ENCODE measurements around the gene ZNF814.

The ZNF814 gene

GRCh38 chr19:57914531-57914930 lies 25.7 kb upstream of the ZNF814 start:
- Histone ChIP-seq H3K27ac (ENCODE audit: extremely low read depth, low read depth, low read length) (no peak overlapping the region), H3K36me3 (ENCODE audit: control insufficient read depth in 2 of 2, insufficient read depth in 1 of 2, low read length in 2 of 2) (peaks cover 23 to 49% of the 10 kb centered on the region in 2 experiments; a peak in 2 of 3 replicates), H3K9me3 (ENCODE audit: control insufficient read depth, insufficient read depth, low read depth, low read length) (no peaks in the 10 kb centered on the region; the same call in none of the 2 replicates), H3K4me1 (ENCODE audit: control insufficient read depth, insufficient read depth, low read length) (no peaks in the 10 kb centered on the region; the same call in 1 of the 2 replicates), H3K4me3 (ENCODE audit: low read depth, low read length) (no peak overlapping the region)
- CTCF ChIA-PET, result interaction anchor here (0.6 kb wide), 1 partner anchor 525 kb away, joined by 3 read pairs; the partner anchor contains the start of gene ZNF548
- TF ChIP-seq PATZ1 (tag by site-specific recombination; IDR thresholded peaks at IDR 0.05) (no peak), ZNF133 (tag by site-specific recombination; IDR thresholded peaks at IDR 0.05) (no peak), ZNF621 (tag by site-specific recombination; IDR thresholded peaks at IDR 0.05) (no peak), ZBTB11 (tag by site-specific recombination; conservative IDR thresholded peaks at IDR 0.05; ENCODE audit: low read depth) (no peak), ZNF707 (tag by site-specific recombination; IDR thresholded peaks at IDR 0.05) (no peak)
- TF ChIP-seq, protein P1, sequence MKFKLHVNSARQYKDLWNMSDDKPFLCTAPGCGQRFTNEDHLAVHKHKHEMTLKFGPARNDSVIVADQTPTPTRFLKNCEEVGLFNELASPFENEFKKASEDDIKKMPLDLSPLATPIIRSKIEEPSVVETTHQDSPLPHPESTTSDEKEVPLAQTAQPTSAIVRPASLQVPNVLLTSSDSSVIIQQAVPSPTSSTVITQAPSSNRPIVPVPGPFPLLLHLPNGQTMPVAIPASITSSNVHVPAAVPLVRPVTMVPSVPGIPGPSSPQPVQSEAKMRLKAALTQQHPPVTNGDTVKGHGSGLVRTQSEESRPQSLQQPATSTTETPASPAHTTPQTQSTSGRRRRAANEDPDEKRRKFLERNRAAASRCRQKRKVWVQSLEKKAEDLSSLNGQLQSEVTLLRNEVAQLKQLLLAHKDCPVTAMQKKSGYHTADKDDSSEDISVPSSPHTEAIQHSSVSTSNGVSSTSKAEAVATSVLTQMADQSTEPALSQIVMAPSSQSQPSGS (tag by site-specific recombination; IDR thresholded peaks at IDR 0.05; ENCODE audit: low read depth), result no peak
- POLR2A ChIA-PET, result no interaction called here

GRCh38 chr19:57907394-57907793 lies 18.6 kb upstream of the ZNF814 start:
- no peaks in the 10 kb centered on the region for H3K4me1 ChIP-seq (ENCODE audit: control insufficient read depth, insufficient read depth, low read length)
- no peak overlapping the region for H3K27ac ChIP-seq (ENCODE audit: extremely low read depth, low read depth, low read length)
- ChIA-PET POLR2A (interaction anchor here (0.6 kb wide), 1 partner anchor 1593 kb away, joined by 10 read pairs; the partner anchor contains the start of gene ZSCAN5A), CTCF (interaction anchor here (0.6 to 0.9 kb wide), 3 partner anchors 8 to 306 kb away, joined by 3 to 4 read pairs (median 3); no protein-coding TSS in a partner anchor)
- H3K36me3 ChIP-seq (ENCODE audit: control insufficient read depth in 2 of 2, insufficient read depth in 1 of 2, low read length in 2 of 2), result peaks cover 29 to 51% of the 10 kb centered on the region in 2 experiments
- TF ChIP-seq ZNF174 (tag by site-specific recombination; IDR thresholded peaks at IDR 0.05), result no peak
- TF ChIP-seq ZNF112 (tag by site-specific recombination; IDR thresholded peaks at IDR 0.05), result no peak
- TF ChIP-seq ZNF701 (tag by site-specific recombination; IDR thresholded peaks at IDR 0.05), result no peak
- TF ChIP-seq ZNF211 (tag by site-specific recombination; IDR thresholded peaks at IDR 0.05; ENCODE audit: low read depth), result no peak
- no peak for TF ChIP-seq ZNF311 (tag by site-specific recombination; IDR thresholded peaks at IDR 0.05; ENCODE audit: borderline replicate concordance)
- TF ChIP-seq GLI2 (tag by site-specific recombination; IDR thresholded peaks at IDR 0.05; ENCODE audit: borderline replicate concordance, low read depth), result no peak
- TF ChIP-seq ZNF658 (tag by site-specific recombination; IDR thresholded peaks at IDR 0.05), result no peak
- TF ChIP-seq ZNF791 (tag by site-specific recombination; IDR thresholded peaks at IDR 0.05), result no peak
- no peak for TF ChIP-seq ZNF335 (tag by site-specific recombination; conservative IDR thresholded peaks at IDR 0.05)
- TF ChIP-seq ZBTB17 (tag by site-specific recombination; IDR thresholded peaks at IDR 0.05), result no peak
- no peak for TF ChIP-seq ZNF37A (tag by site-specific recombination; IDR thresholded peaks at IDR 0.05)
- TF ChIP-seq ZBTB1 (tag by site-specific recombination; IDR thresholded peaks at IDR 0.05), result no peak
- no peak for TF ChIP-seq ZNF555 (tag by site-specific recombination; conservative IDR thresholded peaks at IDR 0.05)
- TF ChIP-seq AEBP2 (tag by site-specific recombination; IDR thresholded peaks at IDR 0.05; ENCODE audit: borderline replicate concordance), result no peak
- no peak for TF ChIP-seq ZSCAN4 (tag by site-specific recombination; IDR thresholded peaks at IDR 0.05)
- no peak for TF ChIP-seq ZSCAN30 (tag by site-specific recombination; IDR thresholded peaks at IDR 0.05)
- TF ChIP-seq GLIS1 (tag by site-specific recombination; IDR thresholded peaks at IDR 0.05), result no peak
- no peak for TF ChIP-seq ZNF23 (tag by site-specific recombination; IDR thresholded peaks at IDR 0.05; ENCODE audit: borderline replicate concordance)
- H3K9me3 ChIP-seq (ENCODE audit: control insufficient read depth, insufficient read depth, low read depth, low read length), result no peaks in the 10 kb centered on the region; the same call in none of the 2 replicates
- no peak overlapping the region for H3K4me3 ChIP-seq (ENCODE audit: low read depth, low read length)

Measured in HEK293 (cell line).